HK-2 (cell line): ENCODE results near the gene ZFP62.
"Not testable (repeated sequence)": the region's sequence is repeated elsewhere in the genome, so short reads cannot be mapped to it uniquely, and the experiment has no call there.

Experiments used
- DNase-seq: peaks from one replicate; pipeline ENCODE4 v3.0.0-alpha.2; 2018; ENCODE audit not compliant: unreplicated experiment

ZFP62 gene

DNA sequence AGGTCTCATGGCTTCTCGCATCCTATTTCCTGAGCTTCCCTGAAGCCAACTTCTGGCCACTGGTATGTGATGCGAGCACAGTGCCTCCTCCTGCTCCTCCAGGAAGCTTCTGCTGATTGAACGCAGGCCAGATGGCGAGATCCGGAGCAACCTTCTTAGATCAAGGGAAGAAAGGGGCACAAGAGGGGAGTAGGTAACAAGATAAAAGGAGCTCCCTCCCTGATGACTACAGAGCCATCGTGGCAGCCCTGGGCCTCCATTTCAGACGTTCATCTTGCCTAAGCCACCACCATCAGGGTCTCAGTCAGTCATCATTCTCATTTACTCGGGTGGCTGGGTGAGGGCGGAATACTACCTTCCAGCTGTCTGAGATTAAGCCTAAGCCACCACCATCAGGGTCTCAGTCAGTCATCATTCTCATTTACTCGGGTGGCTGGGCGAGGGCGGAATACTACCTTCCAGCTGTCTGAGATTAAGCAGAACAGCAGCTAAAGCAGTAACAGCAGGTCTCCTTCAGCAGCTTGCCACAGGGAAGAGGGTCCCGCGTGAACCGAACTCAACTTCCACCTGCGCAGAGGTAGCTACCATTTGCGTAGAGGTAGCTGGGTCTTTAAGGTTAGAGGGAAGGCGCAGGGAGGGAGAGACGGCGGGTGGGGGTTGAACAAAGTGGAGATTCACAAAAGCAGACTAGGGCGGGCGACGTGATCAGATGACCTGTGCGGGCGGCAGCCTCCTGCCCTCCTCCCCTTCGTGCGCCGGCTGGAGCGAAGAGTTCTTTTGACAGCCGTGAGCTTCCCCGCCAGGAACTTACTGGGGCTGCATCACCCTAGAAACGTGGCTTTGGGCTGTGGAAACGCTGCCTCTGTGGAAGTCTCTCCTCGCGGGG lies 30.6 kb downstream of the ZFP62 start:
- DNase-seq: no peak

DNA sequence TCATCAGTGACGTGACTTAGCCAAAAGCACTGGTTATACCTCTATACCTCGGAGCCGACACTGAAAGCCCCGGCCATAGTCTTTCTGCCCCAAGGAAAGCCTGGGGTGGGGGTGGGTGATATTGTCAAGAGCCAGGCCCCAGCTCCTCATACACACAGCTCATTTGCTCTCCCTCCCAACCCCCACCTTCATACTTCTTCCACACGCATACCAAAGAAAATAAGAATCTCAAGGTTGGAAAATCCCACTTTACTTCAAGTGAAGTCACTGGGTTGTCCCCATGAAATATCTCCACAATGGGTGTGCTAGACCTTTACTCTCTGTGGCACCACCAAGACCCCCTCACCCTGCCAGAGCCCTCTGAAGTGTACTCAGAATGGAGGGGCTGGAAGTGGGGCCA lies 31.4 kb downstream of the ZFP62 start:
- DNase-seq: no peak

DNA sequence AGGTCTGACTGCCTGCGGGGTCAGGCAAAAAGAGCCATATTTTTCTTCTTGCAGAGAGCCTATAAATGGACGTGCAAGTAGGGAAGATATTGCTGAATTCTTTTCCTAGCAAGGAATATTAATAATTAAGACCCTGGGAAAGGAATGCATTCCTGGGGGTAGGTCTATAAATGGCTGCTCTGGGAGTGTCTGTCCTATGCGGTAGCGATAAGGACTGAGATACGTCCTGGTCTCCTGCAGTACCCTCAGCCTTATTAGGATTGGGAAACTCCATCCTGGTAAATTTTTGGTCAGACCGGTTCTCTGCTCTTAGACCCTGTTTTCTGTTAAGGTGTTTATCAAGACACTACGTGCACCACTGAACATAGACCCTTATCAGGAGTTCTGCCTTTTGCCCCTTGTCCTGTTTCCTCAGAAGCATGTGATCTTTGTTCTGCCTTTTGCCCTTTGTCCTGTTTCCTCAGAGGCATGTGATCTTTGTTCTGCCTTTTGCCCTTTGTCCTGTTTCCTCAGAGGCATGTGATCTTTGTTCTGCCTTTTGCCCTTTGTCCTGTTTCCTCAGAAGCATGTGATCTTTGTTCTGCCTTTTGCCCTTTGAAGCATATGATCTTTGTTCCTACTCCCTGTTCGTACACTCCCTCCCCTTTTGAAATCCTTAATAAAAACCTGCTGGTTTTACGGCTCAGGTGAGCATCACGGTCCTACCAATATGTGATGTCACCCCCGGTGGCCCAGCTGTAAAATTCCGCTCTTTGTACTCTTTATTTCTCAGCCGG lies 32.1 kb downstream of the ZFP62 start:
- DNase-seq: not testable (repeated sequence)

DNA sequence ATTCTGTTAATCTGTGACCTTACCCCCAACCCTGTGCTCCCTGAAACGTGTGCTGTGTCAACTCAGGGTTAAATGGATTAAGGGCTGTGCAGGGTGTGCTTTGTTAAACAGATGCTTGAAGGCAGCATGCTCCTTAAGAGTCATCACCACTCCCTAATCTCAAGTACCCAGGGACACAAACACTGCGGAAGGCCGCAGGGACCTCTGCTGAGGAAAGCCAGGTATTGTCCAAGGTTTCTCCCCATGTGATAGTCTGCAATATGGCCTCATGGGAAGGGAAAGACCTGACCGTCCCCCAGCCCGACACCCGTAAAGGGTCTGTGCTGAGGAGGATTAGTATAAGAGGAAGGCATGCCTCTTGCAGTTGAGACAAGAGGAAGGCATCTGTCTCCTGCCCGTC lies 33.7 kb downstream of the ZFP62 start:
- not testable (repeated sequence) for DNase-seq

DNA sequence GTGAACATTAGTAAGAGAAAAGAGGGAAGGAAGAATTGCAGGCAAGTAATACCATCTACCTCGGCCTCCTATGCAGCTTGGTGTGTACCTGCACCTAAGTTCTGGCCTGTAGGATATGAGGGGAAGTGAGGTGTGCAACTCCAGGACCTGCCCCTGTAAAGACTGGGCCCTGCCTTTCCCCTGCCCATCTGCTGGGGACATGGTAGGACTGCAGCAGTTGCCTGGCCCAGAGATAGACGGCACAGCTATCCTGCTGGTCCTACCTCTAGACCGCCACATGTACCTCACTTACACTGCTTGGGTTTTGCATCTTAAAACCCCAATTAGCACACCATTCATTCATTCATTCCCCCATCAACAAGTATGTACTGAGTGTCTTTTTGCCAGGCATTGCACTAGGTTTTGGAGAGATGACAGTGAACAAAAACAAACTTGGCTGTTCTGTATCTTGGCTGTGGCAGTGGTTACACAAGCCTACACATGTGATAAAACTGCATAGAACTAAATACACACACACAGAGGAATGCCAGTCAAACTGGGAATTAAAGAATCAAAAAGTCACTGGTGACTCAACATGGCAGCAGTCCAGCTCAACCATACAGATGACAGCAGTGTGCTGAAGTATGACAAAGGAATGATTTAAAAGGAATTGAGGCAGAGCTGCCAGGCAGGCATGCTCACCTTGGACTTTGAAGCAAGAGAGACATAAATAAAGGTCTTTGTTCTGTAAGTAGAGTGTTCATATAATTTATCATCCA lies 35.1 kb downstream of the ZFP62 start:
- DNase-seq: peak; percentile 44

DNA sequence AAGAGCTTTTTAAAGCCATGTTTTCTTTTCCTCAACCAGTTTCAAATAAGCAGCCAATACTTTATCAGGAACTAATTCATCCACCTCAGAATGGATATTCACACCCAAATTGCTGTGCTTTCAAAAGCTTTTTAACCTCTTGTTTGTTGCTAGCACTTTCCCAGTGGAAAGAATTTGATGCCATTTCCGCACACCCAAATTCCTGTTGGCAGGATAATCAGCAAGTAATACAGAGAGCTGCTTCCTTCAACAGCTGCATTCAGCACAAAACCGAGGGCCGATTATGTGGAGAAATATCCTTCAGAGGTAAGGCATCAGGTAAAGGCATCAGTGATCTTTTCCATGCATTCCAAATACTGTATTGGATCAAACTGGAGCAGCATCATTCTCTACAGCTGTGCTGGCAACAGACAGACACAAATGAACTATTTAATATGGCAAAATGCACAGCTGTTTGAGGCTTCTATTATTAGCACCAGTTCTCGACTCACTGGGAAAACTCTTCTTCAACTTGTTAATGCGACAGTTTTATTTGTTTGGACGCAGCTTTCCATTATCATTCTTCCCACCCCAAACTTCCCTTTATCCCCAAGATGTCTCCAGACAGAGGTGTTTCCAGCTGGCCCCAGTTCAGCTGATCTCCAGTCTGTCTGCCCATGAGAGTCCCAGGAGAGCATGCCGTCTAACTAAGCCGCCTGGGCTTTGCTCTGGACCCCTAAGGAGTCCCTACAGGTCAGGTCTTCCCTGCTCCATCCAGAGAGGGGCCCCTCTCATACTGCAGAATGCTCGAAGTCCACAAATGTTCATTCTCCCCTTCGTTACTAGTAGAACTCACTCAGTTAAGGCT lies 36.2 kb downstream of the ZFP62 start:
- DNase-seq: no peak

DNA sequence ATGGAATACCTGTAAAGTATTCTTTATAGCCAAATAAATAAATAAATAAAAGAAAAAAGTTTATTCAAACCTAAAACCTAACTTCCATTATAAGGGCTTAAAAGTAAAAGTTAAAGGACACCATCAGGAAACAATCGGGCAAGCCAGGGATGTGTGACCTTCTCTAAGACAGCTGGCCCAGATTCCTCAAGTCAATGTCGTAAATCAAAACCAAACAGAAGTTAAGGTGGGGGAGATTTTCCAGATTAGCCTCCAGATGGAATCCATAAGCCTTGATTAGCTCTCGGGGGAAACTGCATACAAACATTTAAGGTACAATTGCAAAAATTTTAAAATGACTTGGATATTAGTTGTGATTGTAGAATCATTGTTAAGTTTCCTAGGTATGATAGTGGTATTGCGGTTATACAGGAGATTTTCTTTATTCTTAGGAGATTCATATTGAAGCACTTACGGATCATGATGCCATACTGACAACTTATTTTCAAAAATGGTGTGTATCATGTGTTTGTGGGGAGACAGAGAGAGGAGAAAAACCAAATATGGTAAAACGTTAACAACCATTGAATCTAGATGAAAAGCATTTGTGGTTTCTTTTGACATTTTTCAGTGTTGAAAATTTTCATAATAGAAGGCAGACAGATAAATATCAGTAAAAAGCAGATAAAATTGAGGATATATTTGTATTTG lies 37.0 kb downstream of the ZFP62 start:
- DNase-seq: no peak

DNA sequence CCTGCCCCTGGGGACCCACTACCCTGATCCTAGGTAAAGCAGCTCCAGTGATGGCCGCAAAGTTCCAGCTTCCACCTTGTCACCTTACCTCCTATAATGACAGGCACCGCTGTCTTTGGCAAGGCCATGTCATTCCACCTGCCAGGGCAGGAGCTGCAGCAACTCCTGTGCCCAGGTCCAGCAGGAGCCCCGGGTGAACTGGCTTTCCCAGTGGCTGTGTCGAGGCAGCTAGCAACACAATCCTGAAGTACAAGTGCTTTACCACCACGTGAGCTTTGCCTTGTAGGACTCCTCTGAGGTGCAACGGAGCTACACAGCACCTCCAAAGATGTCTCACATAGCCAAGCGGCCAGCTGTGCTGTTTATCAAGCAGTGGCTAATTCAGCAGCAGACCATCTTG lies 37.7 kb downstream of the ZFP62 start:
- DNase-seq: no peak

DNA sequence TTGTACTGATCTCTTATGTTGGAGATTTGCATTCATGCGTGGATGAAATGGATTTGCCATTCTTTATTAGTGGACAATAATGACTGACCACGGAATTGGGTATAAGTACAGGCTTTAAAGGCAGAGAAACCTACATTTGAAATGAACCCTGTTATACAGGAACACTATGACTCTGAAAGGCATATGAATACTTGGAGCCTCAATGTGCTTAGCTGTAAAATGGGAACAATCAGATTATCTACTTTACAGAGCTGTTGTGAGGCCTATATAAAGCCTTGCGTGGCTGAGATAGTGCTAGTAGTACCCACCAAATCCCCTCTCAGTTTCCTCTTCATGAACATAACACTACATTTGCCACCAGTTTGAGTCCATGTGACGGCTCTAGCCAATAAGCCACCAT lies 39.5 kb downstream of the ZFP62 start:
- no peak for DNase-seq

DNA sequence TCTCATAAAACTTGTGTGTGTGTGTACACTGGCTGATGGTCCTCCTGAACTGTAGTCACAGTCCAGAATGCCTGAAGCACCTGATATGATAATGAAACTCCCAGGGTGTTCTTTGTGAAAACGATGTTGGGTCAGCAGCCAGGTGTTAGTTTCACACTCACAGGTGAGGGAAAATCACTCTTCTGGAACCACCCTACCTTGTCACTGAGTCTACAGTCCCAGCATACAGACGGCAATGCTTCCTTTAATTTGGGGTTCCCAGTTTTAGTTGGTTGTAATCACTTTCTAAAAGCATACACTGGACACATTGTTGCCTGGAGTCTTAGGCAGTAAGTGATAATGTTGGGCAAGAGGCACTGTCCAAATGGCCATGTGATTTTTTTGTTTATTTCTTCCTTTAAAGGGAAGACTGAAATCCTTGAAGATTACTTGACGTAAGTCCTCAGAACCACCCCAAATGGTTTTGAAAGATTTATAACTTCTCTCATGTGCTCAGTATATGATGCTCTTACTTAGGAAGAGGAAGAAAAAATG lies 40.2 kb downstream of the ZFP62 start:
- DNase-seq: no peak

DNA sequence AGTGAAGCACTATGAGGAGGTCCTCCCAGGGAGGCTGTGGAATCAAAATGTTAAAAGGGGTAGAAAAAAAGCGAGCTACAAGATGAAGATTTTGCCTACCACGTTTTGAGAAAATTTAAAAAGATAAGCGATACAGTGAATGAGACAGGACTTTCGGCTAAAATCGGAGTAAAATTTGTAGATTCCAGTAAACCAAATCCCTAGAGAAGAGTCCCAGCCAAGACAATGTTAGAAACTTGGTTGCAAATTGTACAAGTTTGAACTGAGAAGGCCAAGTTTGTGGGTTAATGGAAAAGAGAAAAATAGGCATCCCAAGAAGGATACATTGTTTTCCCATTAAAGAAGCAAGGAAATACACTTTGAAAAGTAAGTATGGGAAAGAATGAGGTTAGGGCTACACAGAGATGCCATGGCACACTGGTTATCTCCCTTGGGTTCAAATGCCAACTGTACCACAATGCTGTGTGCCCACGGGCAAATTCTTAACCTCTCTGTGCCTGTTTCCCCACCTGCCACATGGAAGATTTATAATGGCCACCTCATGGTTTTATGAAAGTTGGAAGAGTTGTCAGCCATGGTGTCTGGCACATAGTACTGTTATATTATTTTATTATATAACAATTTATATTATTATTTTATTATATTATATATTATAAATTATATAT lies 42.3 kb downstream of the ZFP62 start:
- DNase-seq: no peak

DNA sequence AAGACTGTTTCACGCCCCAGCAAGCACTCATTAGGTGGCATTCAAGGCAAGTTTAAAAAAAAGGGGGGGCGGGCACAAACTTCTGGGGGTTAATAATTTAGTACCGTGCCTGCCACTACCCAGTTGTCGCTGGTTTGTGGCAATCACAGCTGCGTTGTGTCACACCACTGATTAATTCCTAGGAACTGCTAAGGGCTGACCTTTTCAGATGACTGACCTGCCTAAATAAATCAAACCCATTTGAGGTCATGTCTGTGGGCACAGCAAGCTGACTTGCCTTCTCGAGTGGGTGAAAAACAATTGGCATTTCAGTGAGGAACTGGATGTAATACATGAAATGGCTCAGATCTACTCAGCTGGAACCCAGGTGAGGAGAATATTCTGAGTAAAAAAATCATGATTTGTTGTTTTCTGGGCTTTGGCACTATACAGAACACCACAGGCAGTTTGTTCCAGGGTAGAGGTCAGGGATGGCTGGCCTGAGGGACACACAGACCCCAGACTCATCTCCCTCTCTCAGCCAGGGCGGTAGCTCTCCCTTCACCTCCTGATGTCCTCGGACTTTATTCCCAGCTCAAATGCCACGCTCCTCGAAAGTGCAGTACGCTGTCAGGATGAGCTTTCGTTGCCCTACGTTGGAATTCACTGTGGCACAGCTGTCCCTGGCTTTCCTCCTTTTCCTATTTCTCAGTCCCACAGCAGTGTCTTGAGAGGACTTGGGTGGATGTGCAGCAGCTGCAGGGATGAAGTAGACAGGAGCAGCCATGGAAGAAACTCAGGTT lies 43.0 kb downstream of the ZFP62 start:
- DNase-seq: no peak

DNA sequence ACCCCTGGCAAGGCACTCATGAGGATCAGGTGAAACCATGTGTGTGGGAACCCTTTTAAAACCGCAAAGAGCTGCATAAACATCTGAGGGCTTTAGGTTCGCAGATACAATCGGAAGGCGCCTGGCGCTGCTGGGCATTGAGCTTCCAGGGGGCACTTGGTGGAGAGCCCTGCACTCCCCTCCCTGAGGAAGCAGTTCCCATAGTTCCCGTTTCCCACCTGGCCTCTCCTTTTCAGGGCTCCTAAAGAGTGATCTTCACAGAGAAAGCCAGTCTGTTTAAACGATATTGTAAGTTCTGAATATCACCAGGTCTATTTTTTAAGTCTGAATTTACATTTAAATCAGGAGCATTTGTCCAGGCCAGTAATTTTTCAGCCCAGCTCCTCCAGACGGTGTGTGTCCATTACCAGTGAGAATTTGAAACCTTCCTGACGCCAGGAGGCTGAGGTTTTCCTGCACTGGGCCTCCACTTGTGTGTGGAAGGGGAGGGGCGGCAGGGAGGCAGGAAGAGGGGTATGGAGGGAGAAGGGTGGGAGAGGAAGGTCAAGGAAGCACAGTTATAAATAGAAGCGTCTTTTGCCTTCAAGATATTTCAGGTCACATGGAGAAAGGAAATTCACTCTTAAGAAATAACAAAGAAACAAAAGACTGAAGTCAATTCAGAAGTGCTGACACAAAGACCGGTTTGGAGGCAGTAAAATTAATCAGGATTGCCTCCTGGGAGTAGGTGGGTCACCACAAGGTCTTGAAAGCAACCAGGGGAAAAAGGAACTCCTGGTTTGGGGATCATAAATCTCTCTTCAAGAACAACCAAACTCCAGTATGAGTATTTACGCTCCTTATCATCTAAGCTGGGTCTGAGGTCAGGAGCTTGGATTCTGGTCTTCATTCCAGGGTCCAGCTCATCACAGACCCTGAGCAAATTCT lies 44.2 kb downstream of the ZFP62 start:
- no peak for DNase-seq

DNA sequence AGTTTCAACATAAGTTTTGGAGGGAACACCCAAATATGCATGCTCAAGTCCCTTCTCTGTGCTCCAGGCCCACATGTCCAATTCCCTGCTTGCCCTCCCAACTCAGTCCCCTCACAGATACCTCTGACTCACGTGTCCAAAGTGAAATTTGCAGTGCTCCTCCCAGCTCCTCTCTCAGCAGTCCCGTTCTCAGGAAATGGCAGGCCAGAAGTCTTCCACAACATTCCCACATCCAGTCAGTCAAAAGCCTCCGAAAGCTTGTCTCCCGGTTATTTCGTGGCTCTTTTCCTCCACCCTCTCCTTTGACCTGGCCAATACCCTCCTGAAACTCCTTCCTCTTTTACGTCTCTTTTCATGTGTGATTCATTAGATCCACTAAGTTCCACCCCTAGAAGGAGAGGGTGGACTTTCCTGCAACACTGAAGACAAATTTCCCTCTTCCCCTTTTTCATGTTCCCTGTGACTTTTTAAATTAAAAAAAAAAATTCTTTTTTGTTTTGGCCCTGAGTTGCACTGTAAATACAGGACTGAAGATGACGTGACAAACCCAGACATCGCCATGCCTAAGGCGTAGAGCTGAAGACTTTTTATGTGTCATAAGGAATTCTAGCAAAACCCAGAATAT lies 45.7 kb downstream of the ZFP62 start:
- no peak for DNase-seq

DNA sequence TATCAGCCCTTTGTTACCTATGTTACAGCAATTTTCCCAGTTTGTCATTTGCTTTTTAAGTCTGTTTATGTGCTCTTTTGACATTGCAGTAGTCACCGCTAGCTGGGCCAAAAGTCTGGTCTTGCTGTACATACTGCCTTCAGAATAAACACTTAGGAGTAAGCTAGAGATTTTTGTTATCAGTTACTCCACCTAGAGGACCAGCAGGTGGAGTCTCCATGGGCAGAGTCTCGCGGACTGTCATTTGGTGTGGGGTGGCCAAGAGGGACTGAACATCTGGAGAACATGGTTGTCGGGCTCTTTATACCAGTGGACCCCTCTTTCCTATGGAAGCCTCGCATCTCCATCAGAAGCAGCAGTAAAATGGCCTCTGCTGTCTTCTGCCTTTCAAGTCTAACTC lies 47.7 kb downstream of the ZFP62 start:
- DNase-seq: no peak

DNA sequence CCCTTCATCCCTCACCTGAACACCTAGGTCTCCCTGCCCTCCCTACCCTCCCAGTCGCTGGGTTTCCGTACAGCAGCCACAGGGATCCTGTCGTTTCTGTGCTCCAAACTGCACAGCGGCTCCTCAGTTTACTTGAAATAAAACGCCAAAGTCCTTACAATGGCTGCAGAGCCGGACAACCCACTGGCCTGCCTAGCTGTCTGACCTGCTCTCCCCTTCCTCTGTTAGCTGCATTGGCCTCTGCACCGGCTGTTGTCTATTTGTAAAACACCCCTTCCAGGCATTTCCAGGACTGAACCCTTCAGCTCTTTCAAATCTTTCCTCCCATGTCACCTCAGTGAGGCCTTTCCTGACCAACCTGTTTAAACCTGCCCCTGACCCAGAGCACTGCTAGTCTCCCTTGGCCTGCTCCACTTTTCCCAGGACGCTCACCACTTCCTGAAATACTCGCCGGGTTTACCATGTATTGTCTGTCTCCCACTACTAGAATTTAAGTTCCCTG lies 49.4 kb downstream of the ZFP62 start:
- DNase-seq: no peak

DNA sequence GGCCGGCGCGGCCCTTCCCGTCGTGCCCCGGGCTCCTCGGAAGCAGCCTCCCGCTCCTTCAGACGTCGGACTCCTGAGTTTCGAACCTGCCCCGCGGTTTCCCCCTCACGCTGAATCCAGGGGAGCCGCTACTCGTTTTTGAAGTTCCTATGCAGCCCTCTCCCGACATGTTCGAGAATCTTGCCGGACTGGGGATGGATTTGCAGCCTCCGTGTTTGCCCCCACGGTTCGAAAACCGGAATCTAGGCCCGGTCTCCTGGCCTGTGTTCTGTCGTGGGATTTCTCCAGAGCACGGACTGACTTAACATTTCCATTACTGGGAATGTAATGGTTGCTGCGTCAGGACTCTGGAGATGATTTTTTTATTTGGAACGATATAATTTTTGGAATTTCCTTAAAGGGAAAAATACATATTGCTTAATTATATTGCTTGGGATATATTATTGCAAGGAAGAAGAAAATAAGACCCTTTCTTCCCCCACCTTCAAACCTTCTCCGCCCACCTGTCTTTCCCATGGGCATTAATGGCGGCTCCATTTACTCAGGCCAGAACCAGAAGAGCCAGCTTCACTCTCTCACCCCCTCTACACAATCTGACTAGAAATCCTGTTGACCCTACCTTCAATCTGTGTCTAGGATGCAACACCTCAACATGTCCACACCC lies 50.0 kb downstream of the ZFP62 start:
- no peak for DNase-seq
